Fibroblast of skin of left quadriceps (primary cell): ENCODE data around the gene SNAP25.

Experiments
- DNase-seq, 2 experiments: peaks; one replicate each; pipeline ENCODE4 v3.0.0-alpha.2; 2013; ENCODE audit warnings: low read depth in 2 of 2

SNAP25 gene

GRCh38 chr20:10332656-10333415 is 114.2 kb downstream of the SNAP25 start:
- DNase-seq, result peak; percentile 48 to 49

- DNase-seq, result peak; percentile 49 to 52
Observed at GRCh38 chr20:10336959-10337729, 118.5 kb downstream of the SNAP25 start.

GRCh38 chr20:10338426-10339180 is 120.0 kb downstream of the SNAP25 start:
- DNase-seq, result no peak

- no peak for DNase-seq
Observed at GRCh38 chr20:10339609-10340008, 121.0 kb downstream of the SNAP25 start.

- DNase-seq, result no peak
Observed at GRCh38 chr20:10342152-10342551, 123.5 kb downstream of the SNAP25 start.

- DNase-seq, result no peak
Observed at GRCh38 chr20:10344953-10345352, 126.3 kb downstream of the SNAP25 start.

- DNase-seq, result no peak
Observed at GRCh38 chr20:10347086-10347880, 128.7 kb downstream of the SNAP25 start.

GRCh38 chr20:10349118-10349517 is 130.5 kb downstream of the SNAP25 start:
- no peak for DNase-seq

GRCh38 chr20:10350188-10350842 is 131.7 kb downstream of the SNAP25 start:
- no peak for DNase-seq

GRCh38 chr20:10352934-10353824 is 134.5 kb downstream of the SNAP25 start:
- no peak for DNase-seq

- no peak for DNase-seq
Observed at GRCh38 chr20:10356628-10357027, 138.0 kb downstream of the SNAP25 start.
